Coronary artery (tissue), 2 donors: Measurements from ENCODE around the gene CFAP43.
"Not testable (repeated sequence)": the region's sequence is repeated elsewhere in the genome, so short reads cannot be mapped to it uniquely, and the experiment has no call there.

ENCODE experiments used
- DNase-seq: peaks from one replicate; pipeline ENCODE4 v3.0.0-alpha.2; 2017; ENCODE audit warnings: low spot score
- H3K27ac ChIP-seq, 2 donors: fragments of 200-600 bp; sonication (generic); one replicate each; pipeline ENCODE4 v1.5.1; 2016 to 2019
- H3K4me3 ChIP-seq: fragments of 200-600 bp; sonication (generic); 2 replicates; pipeline ENCODE4 v1.5.1; 2016; ENCODE audit warnings: mild to moderate bottlenecking, moderate library complexity
- CTCF ChIP-seq: fragments of 200-600 bp; sonication (generic); IDR thresholded peaks from one replicate; pipeline ENCODE4 v1.5.1; 2019; ENCODE audit warnings: antibody characterized with exemption

Gene CFAP43

GRCh38 chr10:104250371-104250770, 18.2 kb upstream of the CFAP43 start:
- no peak overlapping the region for H3K27ac ChIP-seq
- TF ChIP-seq CTCF, result no peak

GRCh38 chr10:104248931-104249330, 16.8 kb upstream of the CFAP43 start:
- not testable (repeated sequence) for H3K27ac ChIP-seq, DNase-seq, H3K4me3 ChIP-seq

More at GRCh38 chr10:104250371-104250770, 18.2 kb upstream of the CFAP43 start:
- DNase-seq, result no peak
- H3K4me3 ChIP-seq, result no peak overlapping the region

- H3K4me3 ChIP-seq, result no peak overlapping the region
- TF ChIP-seq CTCF, result no peak
- DNase-seq, result no peak
- no peak overlapping the region for H3K27ac ChIP-seq
These were observed 15.5 kb upstream of the CFAP43 start for GRCh38 chr10:104247513-104248146.

GRCh38 chr10:104246976-104247375, 14.8 kb upstream of the CFAP43 start:
- no peak for TF ChIP-seq CTCF
- Histone ChIP-seq H3K4me3 (no peak overlapping the region), H3K27ac (peak overlapping the region in 1 of 2 donors; percentile 56)
- no peak for DNase-seq

- no peak for DNase-seq
- TF ChIP-seq CTCF, result no peak
- Histone ChIP-seq H3K4me3 (no peak overlapping the region), H3K27ac (no peak overlapping the region)
These were observed 13.0 kb upstream of the CFAP43 start for GRCh38 chr10:104245066-104245632.

GRCh38 chr10:104243512-104243911, 11.3 kb upstream of the CFAP43 start:
- no peak overlapping the region for H3K27ac ChIP-seq
- TF ChIP-seq CTCF, result no peak
- H3K4me3 ChIP-seq, result no peak overlapping the region
- DNase-seq, result no peak

GRCh38 chr10:104243009-104243408, 10.8 kb upstream of the CFAP43 start:
- not testable (repeated sequence) for DNase-seq, H3K27ac ChIP-seq, H3K4me3 ChIP-seq

- H3K27ac ChIP-seq, result no peak overlapping the region
- DNase-seq, result no peak
- no peak for TF ChIP-seq CTCF
These were observed 10.4 kb upstream of the CFAP43 start for GRCh38 chr10:104242545-104242944.

More at GRCh38 chr10:104242545-104242944, 10.4 kb upstream of the CFAP43 start:
- no peak overlapping the region for H3K4me3 ChIP-seq
